ENCODE measurements around the gene ZFP36L2.

GRCh38 chr2:43246641-43247040 is 20.2 kb upstream of the ZFP36L2 start:
- TF ChIP-seq CTCF (IDR thresholded peaks at IDR 0.05) (no peak), EZH2 (IDR thresholded peaks at IDR 0.05; ENCODE audit: borderline replicate concordance, insufficient read depth, low read depth, low read length, poor library complexity, severe bottlenecking) (no peak)
